Naive thymus-derived CD4-positive, alpha-beta T cell (primary cell): ENCODE results near the gene SGMS1. TPM values are rescaled to one million over a fixed set of nuclear protein-coding genes. Genes with fewer than 3 reads are reported as not detected.
"Not testable (repeated sequence)": the region's sequence is repeated elsewhere in the genome, so short reads cannot be mapped to it uniquely, and the experiment has no call there.

ENCODE experiments used
- ATAC-seq: fragments of 150-1000 bp; cut with Tn5 transposase; 2 replicates; pipeline ENCODE4 v1.10.0; 2021; ENCODE audit warnings: mild to moderate bottlenecking, moderate library complexity
- CTCF ChIA-PET: fragments of 350-600 bp; sonication (Branson Sonifier 250); formaldehyde crosslinking; loops from one replicate; lab custom pipeline; 2021; ENCODE audit warnings: antibody characterized with exemption; lab: Charles Lee
- POLR2A ChIA-PET: fragments of 350-600 bp; sonication (Branson Sonifier 250); formaldehyde crosslinking; loops from one replicate; lab custom pipeline; 2021; ENCODE audit warnings: antibody characterized with exemption, inconsistent platforms; lab: Charles Lee
- DNase-seq, 9 donors: peaks; one replicate each; pipeline versions ENCODE4 v3.0.0 to v3.0.0-alpha.2; 2020 to 2022; ENCODE audit warnings: mixed read lengths in 1 of 9
- H3K27ac ChIP-seq: one replicate; pipeline ENCODE4 v1.7.0; 2013; ENCODE audit warnings: mild to moderate bottlenecking, low read depth, low read length, moderate library complexity
- H3K27me3 ChIP-seq, 2 donors: one replicate each; pipeline ENCODE4 v1.7.0; 2013; ENCODE audit warnings: low read length in 2 of 2, mild to moderate bottlenecking in 2 of 2, moderate library complexity in 2 of 2; ENCODE audit not compliant: control insufficient read depth in 2 of 2, insufficient read depth in 2 of 2
- H3K36me3 ChIP-seq, 3 experiments: 1 replicate in 2 of 3; 2 replicates in 1 of 3; pipeline ENCODE4 v1.7.0; 2013; ENCODE audit warnings: low read length in 3 of 3, mild to moderate bottlenecking in 3 of 3, moderate library complexity in 1 of 3; ENCODE audit not compliant: insufficient read depth in 3 of 3, control insufficient read depth in 2 of 3
- H3K4me1 ChIP-seq, 2 donors: one replicate each; pipeline ENCODE4 v1.7.0; 2013; ENCODE audit warnings: low read length in 2 of 2, mild to moderate bottlenecking in 2 of 2, moderate library complexity in 1 of 2; ENCODE audit not compliant: control insufficient read depth in 2 of 2, insufficient read depth in 2 of 2
- H3K4me3 ChIP-seq: 2 replicates; pipeline ENCODE4 v1.7.0; 2013; ENCODE audit warnings: mild to moderate bottlenecking, low read length
- H3K9me3 ChIP-seq, 3 experiments: 1 replicate in 2 of 3; 2 replicates in 1 of 3; pipeline ENCODE4 v1.7.0; 2013; ENCODE audit warnings: low read length in 3 of 3; ENCODE audit not compliant: control insufficient read depth in 2 of 3
- H3K27ac Mint-ChIP-seq, 9 donors: one replicate each; pipeline ENCODE4 v1.8.0; 2020 to 2022; ENCODE audit warnings: mixed read lengths in 9 of 9, mild to moderate bottlenecking in 8 of 9, moderate library complexity in 5 of 9, inconsistent platforms in 2 of 9
- H3K27me3 Mint-ChIP-seq, 5 donors: one replicate each; pipeline ENCODE4 v1.8.0; 2021 to 2022; ENCODE audit warnings: mixed read lengths in 5 of 5, mild to moderate bottlenecking in 1 of 5
- H3K36me3 Mint-ChIP-seq, 5 donors: one replicate each; pipeline ENCODE4 v1.8.0; 2020 to 2022; ENCODE audit warnings: mixed read lengths in 5 of 5, mild to moderate bottlenecking in 3 of 5, inconsistent platforms in 1 of 5
- H3K4me1 Mint-ChIP-seq, 7 donors: one replicate each; pipeline ENCODE4 v1.8.0; 2020 to 2022; ENCODE audit warnings: mixed read lengths in 7 of 7, mild to moderate bottlenecking in 3 of 7, inconsistent platforms in 1 of 7
- H3K4me3 Mint-ChIP-seq, 10 donors: one replicate each; pipeline ENCODE4 v1.8.0; 2020 to 2022; ENCODE audit warnings: mild to moderate bottlenecking in 10 of 10, mixed read lengths in 10 of 10, moderate library complexity in 6 of 10, inconsistent platforms in 2 of 10
- H3K9me3 Mint-ChIP-seq, 11 donors: one replicate each; pipeline ENCODE4 v1.8.0; 2020 to 2022; ENCODE audit warnings: mixed read lengths in 11 of 11, mild to moderate bottlenecking in 4 of 11, inconsistent platforms in 1 of 11, moderate library complexity in 1 of 11
- intact Hi-C, 2 donors: fragments of 100-400 bp; cut with micrococcal nuclease; formaldehyde crosslinking; loops; one replicate each; pipeline ENCODE4 v1.15.1; 2023
- polyA plus RNA-seq, 2 donors: library from polyadenylated mRNA; unstranded; fragments of 300-500 nt; fragmentation: Illumina TruSeq; gene quantifications; one replicate each; pipeline ENCODE4 v1.2.3, GENCODE V29; 2021
- total RNA-seq, 6 experiments: library from RNA in 5 of 6; stranded (reverse) in 5 of 6; gene quantifications; 1 replicate in 5 of 6; 2 replicates in 1 of 6; pipeline ENCODE4 v1.2.3 and lab custom pipeline; 2021 to 2026

SGMS1 gene
- total and polyA plus RNA-seq, 7 experiments from 2014 or later: 11.5 to 45.7 (median 29.4) TPM

GRCh38 chr10:50375051-50375452 is 248.7 kb downstream of the SGMS1 start:
- intact Hi-C loops: no loop called here
- Histone ChIP-seq H3K4me3 (no peak overlapping the region), H3K4me1 (peaks cover 0 to 7% of the 10 kb centered on the region in 2 donors), H3K36me3 (no peaks in the 10 kb centered on the region), H3K27ac (no peak overlapping the region), H3K27me3 (no peaks in the 10 kb centered on the region), H3K9me3 (no peaks in the 10 kb centered on the region)
- Mint-ChIP-seq H3K9me3 (peaks cover 0 to 5% (median 0%) of the 10 kb centered on the region in 11 donors), H3K4me1 (peaks cover 4 to 27% (median 14%) of the 10 kb centered on the region in 7 donors), H3K36me3 (peaks cover 9 to 39% (median 17%) of the 10 kb centered on the region in 5 donors), H3K27ac (no peak overlapping the region), H3K4me3 (no peak overlapping the region), H3K27me3 (no peaks in the 10 kb centered on the region)
- DNase-seq (no peak), ATAC-seq (no peak)
- ChIA-PET CTCF (no interaction called here), POLR2A (no interaction called here)

- intact Hi-C loops: no loop called here
- no peak for ATAC-seq
- peaks cover 0 to 5% (median 0%) of the 10 kb centered on the region in 11 donors for H3K9me3 Mint-ChIP-seq
- no peak for DNase-seq
- no peak overlapping the region for H3K4me3 ChIP-seq
- H3K36me3 ChIP-seq: no peaks in the 10 kb centered on the region
- no peaks in the 10 kb centered on the region for H3K9me3 ChIP-seq
- peaks cover 0 to 7% of the 10 kb centered on the region in 2 donors for H3K4me1 ChIP-seq
- no peak overlapping the region for H3K4me3 Mint-ChIP-seq
- no peak overlapping the region for H3K27ac Mint-ChIP-seq
- ChIA-PET POLR2A (no interaction called here), CTCF (no interaction called here)
- no peak overlapping the region for H3K27ac ChIP-seq
- H3K4me1 Mint-ChIP-seq: peaks cover 0 to 23% (median 8%) of the 10 kb centered on the region in 7 donors
- H3K27me3 ChIP-seq: no peaks in the 10 kb centered on the region
- H3K27me3 Mint-ChIP-seq: no peaks in the 10 kb centered on the region
- peaks cover 9 to 40% (median 17%) of the 10 kb centered on the region in 5 donors for H3K36me3 Mint-ChIP-seq
Measured at GRCh38 chr10:50373821-50374501, 249.8 kb downstream of the SGMS1 start.

- no peak for DNase-seq
- ATAC-seq: no peak
- Mint-ChIP-seq H3K27ac (no peak overlapping the region), H3K36me3 (peaks cover 11 to 41% (median 27%) of the 10 kb centered on the region in 5 donors), H3K4me3 (no peak overlapping the region), H3K27me3 (no peaks in the 10 kb centered on the region), H3K9me3 (peaks cover 0 to 8% (median 0%) of the 10 kb centered on the region in 11 donors), H3K4me1 (peaks cover 0 to 8% (median 4%) of the 10 kb centered on the region in 7 donors)
- H3K27ac ChIP-seq: no peak overlapping the region
- H3K4me1 ChIP-seq: peaks cover 0 to 2% of the 10 kb centered on the region in 2 donors
- H3K27me3 ChIP-seq: no peaks in the 10 kb centered on the region
- H3K36me3 ChIP-seq: peaks cover 0 to 7% (median 0%) of the 10 kb centered on the region in 3 experiments
- intact Hi-C loops: loop anchor here in 1 of 2 donors (5.0 kb wide), 1 partner anchor 47 kb away; no protein-coding TSS in a partner anchor
- CTCF ChIA-PET: interaction anchor here (1.0 kb wide), 1 partner anchor 9 kb away, joined by 3 read pairs; no protein-coding TSS in a partner anchor
- no peak overlapping the region for H3K4me3 ChIP-seq
- POLR2A ChIA-PET: no interaction called here
- H3K9me3 ChIP-seq: no peaks in the 10 kb centered on the region
Measured at GRCh38 chr10:50369931-50370330, 253.8 kb downstream of the SGMS1 start.

GRCh38 chr10:50367732-50368131 is 256.0 kb downstream of the SGMS1 start:
- ATAC-seq (peak; percentile 31), DNase-seq (peak in 1 of 9 donors; percentile 5)
- Histone ChIP-seq H3K9me3 (no peaks in the 10 kb centered on the region), H3K27me3 (no peaks in the 10 kb centered on the region), H3K4me3 (no peak overlapping the region), H3K36me3 (peaks cover 0 to 7% (median 0%) of the 10 kb centered on the region in 3 experiments), H3K27ac (no peak overlapping the region), H3K4me1 (no peaks in the 10 kb centered on the region)
- Mint-ChIP-seq H3K27ac (no peak overlapping the region), H3K9me3 (peaks cover 0 to 23% (median 6%) of the 10 kb centered on the region in 11 donors), H3K4me3 (no peak overlapping the region), H3K36me3 (peaks cover 11 to 62% (median 48%) of the 10 kb centered on the region in 5 donors), H3K27me3 (no peaks in the 10 kb centered on the region), H3K4me1 (peaks cover 2 to 18% (median 15%) of the 10 kb centered on the region in 7 donors)
- intact Hi-C loops: loop anchor here (1.0 to 5.0 kb wide), 2 partner anchors 50 to 286 kb away; no protein-coding TSS in a partner anchor
- ChIA-PET CTCF (interaction anchor here (2.0 kb wide), 1 partner anchor 286 kb away, joined by 6 read pairs; no protein-coding TSS in a partner anchor), POLR2A (interaction anchor here (0.6 kb wide), 1 partner anchor 83 kb away, joined by 3 read pairs; no protein-coding TSS in a partner anchor)

GRCh38 chr10:50366421-50366820 is 257.3 kb downstream of the SGMS1 start:
- H3K36me3 Mint-ChIP-seq: peaks cover 11 to 68% (median 52%) of the 10 kb centered on the region in 5 donors

GRCh38 chr10:50364730-50365129 is 259.0 kb downstream of the SGMS1 start:
- H3K36me3 ChIP-seq, H3K27ac Mint-ChIP-seq, H3K27ac ChIP-seq, CTCF ChIA-PET, POLR2A ChIA-PET, H3K27me3 Mint-ChIP-seq, ATAC-seq, H3K4me1 ChIP-seq, DNase-seq, H3K27me3 ChIP-seq, H3K4me3 ChIP-seq, H3K9me3 ChIP-seq: not testable (repeated sequence)
- intact Hi-C loops: loop anchor here in 1 of 2 donors (5.0 kb wide), 1 partner anchor 53 kb away; no protein-coding TSS in a partner anchor
- Mint-ChIP-seq H3K4me1 (peaks cover 9 to 34% (median 27%) of the 10 kb centered on the region in 7 donors), H3K4me3 (peak overlapping the region in 1 of 10 donors; percentile 21), H3K36me3 (peaks cover 7 to 66% (median 52%) of the 10 kb centered on the region in 5 donors), H3K9me3 (peaks cover 0 to 26% (median 8%) of the 10 kb centered on the region in 11 donors)

More at GRCh38 chr10:50366421-50366820, 257.3 kb downstream of the SGMS1 start:
- POLR2A ChIA-PET, H3K27ac ChIP-seq, H3K27me3 Mint-ChIP-seq, H3K4me3 ChIP-seq, H3K9me3 ChIP-seq, CTCF ChIA-PET, DNase-seq, H3K4me1 ChIP-seq, H3K27me3 ChIP-seq, H3K27ac Mint-ChIP-seq, H3K4me3 Mint-ChIP-seq, ATAC-seq, H3K36me3 ChIP-seq: not testable (repeated sequence)
- peaks cover 5 to 26% (median 22%) of the 10 kb centered on the region in 7 donors for H3K4me1 Mint-ChIP-seq
- H3K9me3 Mint-ChIP-seq: peaks cover 0 to 26% (median 8%) of the 10 kb centered on the region in 11 donors
- intact Hi-C loops: loop anchor here in 1 of 2 donors (5.0 kb wide), 1 partner anchor 51 kb away; no protein-coding TSS in a partner anchor
